ENCODE measurements around the gene DNTTIP2. TPM values are rescaled to one million over a fixed set of nuclear protein-coding genes. Genes with fewer than 3 reads are reported as not detected.

DNTTIP2 gene
- polyA plus RNA-seq, 1 donor from 2014 or later, result 43.8 TPM

- no peak for TF ChIP-seq MXI1 (conservative IDR thresholded peaks at IDR 0.05; ENCODE audit: poor library complexity, severe bottlenecking)
- TF ChIP-seq EZH2 (IDR thresholded peaks at IDR 0.05; ENCODE audit: borderline replicate concordance, insufficient read depth, low read length, poor library complexity, severe bottlenecking), result no peak
Observed at GRCh38 chr1:93904228-93904627, 25.2 kb upstream of the DNTTIP2 start (continued).

GRCh38 chr1:93900723-93901504, 21.9 kb upstream of the DNTTIP2 start:
- Histone ChIP-seq H3K4me2 (ENCODE audit: low read length) (no peak overlapping the region), H3K79me2 (replicated peaks; ENCODE audit: insufficient read depth, low read length) (no peaks in the 10 kb centered on the region), H3K27ac (ENCODE audit: low read length) (no peak overlapping the region), H3K36me3 (ENCODE audit: insufficient read depth, low read length) (no peaks in the 10 kb centered on the region), H2AFZ (ENCODE audit: low read depth, low read length) (no peak overlapping the region), H3K4me3 (ENCODE audit: low read length) (no peak overlapping the region), H3K27me3 (ENCODE audit: insufficient read depth, low read depth, low read length) (no peaks in the 10 kb centered on the region), H4K20me1 (ENCODE audit: insufficient read depth) (no peaks in the 10 kb centered on the region), H3K9me2 (ENCODE audit: insufficient read depth, low read length) (no peaks in the 10 kb centered on the region), H3F3A (ENCODE audit: insufficient read depth, low read length, poor library complexity, severe bottlenecking) (no peaks in the 10 kb centered on the region), H3K9me3 (ENCODE audit: low read length) (no peaks in the 10 kb centered on the region), H3K9ac (ENCODE audit: low read length) (no peak overlapping the region)
- TF ChIP-seq REST (IDR thresholded peaks at IDR 0.05; ENCODE audit: borderline replicate concordance) (no peak), CTCF (IDR thresholded peaks at IDR 0.05; ENCODE audit: poor library complexity, severe bottlenecking) (no peak), POLR2AphosphoS5 (IDR thresholded peaks at IDR 0.05) (no peak), EZH2 (IDR thresholded peaks at IDR 0.05; ENCODE audit: borderline replicate concordance, insufficient read depth, low read length, poor library complexity, severe bottlenecking) (no peak), MXI1 (conservative IDR thresholded peaks at IDR 0.05; ENCODE audit: poor library complexity, severe bottlenecking) (no peak), TAF1 (IDR thresholded peaks at IDR 0.05; ENCODE audit: low read depth) (no peak), EP300 (conservative IDR thresholded peaks at IDR 0.05; ENCODE audit: poor library complexity, severe bottlenecking) (no peak), RAD21 (conservative IDR thresholded peaks at IDR 0.05) (no peak)

GRCh38 chr1:93899543-93900207, 20.7 kb upstream of the DNTTIP2 start:
- H2AFZ ChIP-seq (ENCODE audit: low read depth, low read length), result no peak overlapping the region
- no peaks in the 10 kb centered on the region for H3K79me2 ChIP-seq (replicated peaks; ENCODE audit: insufficient read depth, low read length)
- TF ChIP-seq EP300 (conservative IDR thresholded peaks at IDR 0.05; ENCODE audit: poor library complexity, severe bottlenecking), result no peak
- no peak for TF ChIP-seq SMC3 (conservative IDR thresholded peaks at IDR 0.05; ENCODE audit: poor library complexity)
- TF ChIP-seq REST (IDR thresholded peaks at IDR 0.05; ENCODE audit: borderline replicate concordance), result no peak
- TF ChIP-seq EZH2 (IDR thresholded peaks at IDR 0.05; ENCODE audit: borderline replicate concordance, insufficient read depth, low read length, poor library complexity, severe bottlenecking), result no peak
- no peak for TF ChIP-seq RAD21 (conservative IDR thresholded peaks at IDR 0.05)
- no peak for TF ChIP-seq CTCF (IDR thresholded peaks at IDR 0.05; ENCODE audit: poor library complexity, severe bottlenecking)
- no peak for TF ChIP-seq POLR2AphosphoS5 (IDR thresholded peaks at IDR 0.05)
- TF ChIP-seq MXI1 (conservative IDR thresholded peaks at IDR 0.05; ENCODE audit: poor library complexity, severe bottlenecking), result no peak

More at GRCh38 chr1:93899543-93900207, 20.7 kb upstream of the DNTTIP2 start:
- H3K9me2 ChIP-seq (ENCODE audit: insufficient read depth, low read length), result no peaks in the 10 kb centered on the region
- no peaks in the 10 kb centered on the region for H3K27me3 ChIP-seq (ENCODE audit: insufficient read depth, low read depth, low read length)
- H3K27ac ChIP-seq (ENCODE audit: low read length), result no peak overlapping the region
- no peak overlapping the region for H3K4me3 ChIP-seq (ENCODE audit: low read length)
- H3K36me3 ChIP-seq (ENCODE audit: insufficient read depth, low read length), result no peaks in the 10 kb centered on the region
- no peaks in the 10 kb centered on the region for H3K9me3 ChIP-seq (ENCODE audit: low read length)
- H4K20me1 ChIP-seq (ENCODE audit: insufficient read depth), result no peaks in the 10 kb centered on the region
- no peaks in the 10 kb centered on the region for H3F3A ChIP-seq (ENCODE audit: insufficient read depth, low read length, poor library complexity, severe bottlenecking)
- H3K4me2 ChIP-seq (ENCODE audit: low read length), result no peak overlapping the region
- H3K9ac ChIP-seq (ENCODE audit: low read length), result no peak overlapping the region

Data from neural cell (in vitro differentiated cells).